Bronchial epithelial cell (primary cell): ENCODE measurements around the gene IPCEF1. TPM values are rescaled to one million over a fixed set of nuclear protein-coding genes. Genes with fewer than 3 reads are reported as not detected.

Experiments
- DNase-seq: peaks from one replicate; pipeline ENCODE4 v3.0.0-alpha.2; 2010; ENCODE audit warnings: low read depth
- FAIRE-seq: peaks from 2 replicates; lab custom pipeline; 2011; peaks lifted over from hg19 to GRCh38; lab: Jason Lieb, UNC
- H3K27me3 ChIP-seq: 2 replicates; pipeline ENCODE4 v1.5.1; 2011; ENCODE audit warnings: low read length; ENCODE audit not compliant: control insufficient read depth, insufficient read depth
- H3K36me3 ChIP-seq: 2 replicates; pipeline ENCODE4 v1.5.1; 2011; ENCODE audit warnings: low read length; ENCODE audit not compliant: control insufficient read depth, insufficient read depth
- H3K4me3 ChIP-seq: 2 replicates; pipeline ENCODE4 v1.5.1; 2011; ENCODE audit warnings: mild to moderate bottlenecking, low read depth, low read length, control low read depth
- total RNA-seq: library from RNA; depleted of rRNA; stranded (reverse); fragments of >200 nt; gene quantifications from 2 replicates; pipeline ENCODE4 v1.2.1, GENCODE V29; 2014
- TF ChIP-seq, protein P1 (sequence below): IDR thresholded peaks from 2 replicates; pipeline ENCODE4 v1.5.1; 2011; ENCODE audit warnings: mild to moderate bottlenecking, moderate library complexity, low read length, control low read depth, inconsistent platforms; ENCODE audit not compliant: insufficient read depth, severe bottlenecking

Gene IPCEF1
- total RNA-seq, 1 donor from 2014 or later: under 0.01 TPM

DNA sequence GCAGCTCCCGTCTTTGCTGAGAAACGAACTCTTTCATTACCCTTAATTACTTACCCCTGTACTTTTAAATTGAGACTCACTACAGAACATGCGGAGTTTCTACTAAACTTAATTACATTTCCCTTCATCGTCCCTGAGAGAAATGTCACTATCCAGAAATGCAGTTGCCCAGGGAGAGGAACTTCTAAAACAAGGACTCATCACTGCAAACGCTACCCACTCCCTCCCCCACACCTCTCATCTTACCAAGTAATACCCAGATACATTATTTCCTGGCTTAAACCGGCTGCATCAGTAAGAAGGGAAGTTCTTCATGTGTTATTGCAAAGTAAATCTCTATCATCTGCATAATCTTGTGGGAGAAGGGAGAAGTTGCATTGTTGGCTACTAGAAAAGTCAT, 138.3 kb downstream of the IPCEF1 start:
- H3K36me3 ChIP-seq: no peaks in the 10 kb centered on the region
- DNase-seq (no peak), FAIRE-seq (no peak)
- H3K4me3 ChIP-seq: no peak overlapping the region
- H3K27me3 ChIP-seq: no peaks in the 10 kb centered on the region
- TF ChIP-seq, protein P1, sequence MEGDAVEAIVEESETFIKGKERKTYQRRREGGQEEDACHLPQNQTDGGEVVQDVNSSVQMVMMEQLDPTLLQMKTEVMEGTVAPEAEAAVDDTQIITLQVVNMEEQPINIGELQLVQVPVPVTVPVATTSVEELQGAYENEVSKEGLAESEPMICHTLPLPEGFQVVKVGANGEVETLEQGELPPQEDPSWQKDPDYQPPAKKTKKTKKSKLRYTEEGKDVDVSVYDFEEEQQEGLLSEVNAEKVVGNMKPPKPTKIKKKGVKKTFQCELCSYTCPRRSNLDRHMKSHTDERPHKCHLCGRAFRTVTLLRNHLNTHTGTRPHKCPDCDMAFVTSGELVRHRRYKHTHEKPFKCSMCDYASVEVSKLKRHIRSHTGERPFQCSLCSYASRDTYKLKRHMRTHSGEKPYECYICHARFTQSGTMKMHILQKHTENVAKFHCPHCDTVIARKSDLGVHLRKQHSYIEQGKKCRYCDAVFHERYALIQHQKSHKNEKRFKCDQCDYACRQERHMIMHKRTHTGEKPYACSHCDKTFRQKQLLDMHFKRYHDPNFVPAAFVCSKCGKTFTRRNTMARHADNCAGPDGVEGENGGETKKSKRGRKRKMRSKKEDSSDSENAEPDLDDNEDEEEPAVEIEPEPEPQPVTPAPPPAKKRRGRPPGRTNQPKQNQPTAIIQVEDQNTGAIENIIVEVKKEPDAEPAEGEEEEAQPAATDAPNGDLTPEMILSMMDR: no peak

DNA sequence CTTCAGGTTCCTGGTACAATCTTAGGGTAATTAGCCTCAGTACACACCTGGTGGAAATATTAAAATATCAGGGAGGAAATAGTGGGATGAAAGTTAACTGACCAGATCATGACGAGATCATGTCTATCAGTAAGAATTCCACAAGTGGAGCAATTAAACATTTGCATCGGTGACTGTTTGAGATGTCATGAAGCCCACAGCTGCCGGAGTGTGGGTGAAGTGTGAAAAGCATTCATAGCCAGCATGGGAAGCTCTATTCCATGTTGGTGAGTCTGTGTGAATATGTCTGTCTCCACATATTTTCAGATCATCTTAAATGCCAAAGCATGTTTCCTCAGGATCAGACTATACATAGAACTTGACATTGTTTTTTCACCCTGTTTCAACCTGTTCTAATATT, 142.8 kb downstream of the IPCEF1 start:
- no peaks in the 10 kb centered on the region for H3K36me3 ChIP-seq
- FAIRE-seq: no peak
- DNase-seq: no peak

DNA sequence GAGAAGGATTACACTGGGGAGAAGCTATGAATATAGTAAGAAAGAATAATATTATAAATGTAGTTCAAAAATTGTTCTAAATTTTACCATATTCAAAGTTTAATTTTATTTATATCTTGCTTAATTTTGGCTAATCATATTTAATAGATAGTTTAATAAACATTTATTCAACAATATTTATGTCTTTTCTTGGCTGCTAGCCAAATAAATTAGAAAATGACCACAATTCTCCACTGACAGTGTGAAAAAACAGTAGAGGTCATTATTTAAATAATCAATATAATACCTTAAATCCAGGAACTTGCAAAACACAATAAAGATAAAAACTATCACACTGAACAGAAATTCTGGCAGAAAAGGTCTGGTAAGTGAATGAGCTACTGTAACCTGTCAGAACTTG, 145.9 kb downstream of the IPCEF1 start:
- Histone ChIP-seq H3K4me3 (no peak overlapping the region), H3K27me3 (no peaks in the 10 kb centered on the region), H3K36me3 (no peaks in the 10 kb centered on the region)
- FAIRE-seq (no peak), DNase-seq (no peak)
- TF ChIP-seq, protein P1: no peak

More for the DNA sequence above, 142.8 kb downstream of the IPCEF1 start:
- TF ChIP-seq, protein P1: no peak
- H3K27me3 ChIP-seq: no peaks in the 10 kb centered on the region
- H3K4me3 ChIP-seq: no peak overlapping the region

DNA sequence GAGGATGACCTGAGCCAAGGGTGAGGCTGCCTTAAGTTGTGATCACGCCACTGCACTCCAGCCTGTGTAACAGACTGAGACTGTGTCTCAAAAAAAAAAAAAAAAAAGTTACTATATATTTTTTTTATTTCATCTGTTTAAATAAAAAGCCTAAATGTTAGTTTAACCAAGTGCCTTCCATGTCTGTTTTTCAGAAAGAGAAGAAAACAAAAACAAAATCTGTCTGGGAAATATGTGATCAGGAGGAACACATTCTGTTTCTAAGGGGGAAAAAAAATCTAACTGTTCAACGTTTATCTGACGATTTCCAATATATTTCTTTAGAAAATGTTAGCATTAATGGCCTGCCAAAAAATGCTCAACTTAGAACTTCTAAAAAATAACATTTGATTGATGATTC, 147.0 kb downstream of the IPCEF1 start:
- Histone ChIP-seq H3K27me3 (no peaks in the 10 kb centered on the region), H3K36me3 (no peaks in the 10 kb centered on the region), H3K4me3 (no peak overlapping the region)
- TF ChIP-seq, protein P1: no peak
- no peak for FAIRE-seq
- DNase-seq: no peak

DNA sequence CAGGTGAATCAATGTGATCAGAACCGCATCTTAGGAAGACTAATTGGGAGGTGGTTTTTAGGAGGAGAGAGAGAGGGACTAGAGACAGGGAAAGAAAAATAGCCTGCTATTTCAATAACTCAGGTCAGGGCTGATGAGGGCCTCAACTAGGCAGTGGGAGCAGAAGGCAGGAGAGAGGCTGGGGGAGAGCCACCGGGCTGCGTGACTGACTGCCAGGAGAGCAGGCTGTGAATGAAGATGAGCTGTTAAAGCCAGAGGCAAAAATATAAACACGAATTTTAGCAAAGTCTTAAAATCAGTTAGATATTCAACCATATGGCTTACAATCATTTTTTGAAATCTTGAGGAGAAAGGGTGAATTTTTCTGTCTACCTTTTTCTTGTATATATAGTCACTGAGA, 149.6 kb downstream of the IPCEF1 start:
- Histone ChIP-seq H3K36me3 (no peaks in the 10 kb centered on the region), H3K27me3 (no peaks in the 10 kb centered on the region), H3K4me3 (no peak overlapping the region)
- DNase-seq (no peak), FAIRE-seq (no peak)
- TF ChIP-seq, protein P1: no peak

DNA sequence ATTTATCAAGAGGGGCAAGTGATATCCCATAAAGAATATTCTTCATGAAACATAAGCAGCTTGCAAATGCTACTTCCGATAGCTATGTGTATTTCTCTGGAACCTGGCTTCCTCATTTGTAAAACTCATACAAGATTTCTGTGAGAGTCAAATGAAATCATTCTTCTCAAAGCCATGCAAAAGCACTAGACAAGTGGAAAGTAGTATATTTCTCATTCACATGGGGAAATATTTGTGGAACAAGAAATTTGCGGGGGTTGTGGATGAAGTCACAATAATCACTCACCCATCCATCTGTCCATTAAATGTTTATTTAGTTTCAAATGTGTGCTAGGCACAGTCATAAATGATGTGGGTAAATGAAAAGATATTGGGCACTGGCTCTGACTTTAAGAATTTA, 150.5 kb downstream of the IPCEF1 start:
- TF ChIP-seq, protein P1: no peak
- no peaks in the 10 kb centered on the region for H3K36me3 ChIP-seq
- no peak overlapping the region for H3K4me3 ChIP-seq
- no peak for FAIRE-seq
- H3K27me3 ChIP-seq: no peaks in the 10 kb centered on the region
- no peak for DNase-seq
